GM18868 (cell line): ENCODE data around the gene MLC1.

Experiments used
- ATAC-seq: cut with Tn5 transposase; IDR thresholded peaks from one replicate; pipeline ENCODE4 v1.9.1; 2021; ENCODE audit warnings: mild to moderate bottlenecking, moderate library complexity; ENCODE audit not compliant: unreplicated experiment

MLC1 gene

DNA sequence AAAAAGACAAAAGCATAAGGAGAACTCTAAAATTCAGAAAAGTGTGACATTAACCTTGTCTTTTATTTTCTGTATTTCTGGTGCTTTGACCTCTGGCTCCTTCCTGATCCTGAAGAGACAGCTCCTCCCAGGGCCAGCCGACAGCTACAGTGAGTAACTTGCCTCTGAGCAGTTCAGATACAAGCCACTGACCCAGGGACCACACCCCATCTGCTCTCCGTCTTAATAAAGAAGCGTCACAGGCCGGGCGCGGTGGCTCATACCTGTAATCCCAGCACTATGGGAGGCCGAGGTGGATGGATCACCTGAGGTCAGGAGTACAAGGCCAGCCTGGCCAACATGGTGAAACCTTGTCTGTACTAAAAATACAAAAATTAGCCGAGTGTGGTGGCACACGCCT lies 6.5 kb downstream of the MLC1 start:
- ATAC-seq, result no peak

GRCh38 chr22:50078246-50078645 lies 7.0 kb downstream of the MLC1 start:
- ATAC-seq, result no peak

- no peak for ATAC-seq
These were observed 8.3 kb downstream of the MLC1 start for GRCh38 chr22:50076646-50077535.

- ATAC-seq, result no peak
These were observed 10.4 kb downstream of the MLC1 start for GRCh38 chr22:50074551-50075530.

DNA sequence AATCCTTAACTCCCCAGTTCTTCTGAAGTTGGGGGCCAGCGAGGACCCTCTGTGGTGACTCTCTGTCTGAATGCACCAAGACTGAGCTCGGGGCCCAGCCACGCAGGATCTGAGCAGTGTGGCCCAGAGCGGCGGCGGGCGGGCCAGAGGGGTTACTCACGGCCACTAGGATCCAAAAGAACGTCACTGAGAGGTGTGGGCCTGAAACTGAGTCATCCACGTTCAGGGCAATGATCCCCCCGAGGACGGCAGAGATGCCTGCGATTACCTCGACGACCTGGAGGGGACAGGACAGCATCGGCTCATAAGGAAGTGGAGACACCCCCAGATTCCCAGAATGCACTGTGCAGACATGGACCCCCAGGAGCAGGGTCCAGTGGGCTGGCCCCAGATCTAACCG lies 11.2 kb downstream of the MLC1 start:
- ATAC-seq, result no peak

DNA sequence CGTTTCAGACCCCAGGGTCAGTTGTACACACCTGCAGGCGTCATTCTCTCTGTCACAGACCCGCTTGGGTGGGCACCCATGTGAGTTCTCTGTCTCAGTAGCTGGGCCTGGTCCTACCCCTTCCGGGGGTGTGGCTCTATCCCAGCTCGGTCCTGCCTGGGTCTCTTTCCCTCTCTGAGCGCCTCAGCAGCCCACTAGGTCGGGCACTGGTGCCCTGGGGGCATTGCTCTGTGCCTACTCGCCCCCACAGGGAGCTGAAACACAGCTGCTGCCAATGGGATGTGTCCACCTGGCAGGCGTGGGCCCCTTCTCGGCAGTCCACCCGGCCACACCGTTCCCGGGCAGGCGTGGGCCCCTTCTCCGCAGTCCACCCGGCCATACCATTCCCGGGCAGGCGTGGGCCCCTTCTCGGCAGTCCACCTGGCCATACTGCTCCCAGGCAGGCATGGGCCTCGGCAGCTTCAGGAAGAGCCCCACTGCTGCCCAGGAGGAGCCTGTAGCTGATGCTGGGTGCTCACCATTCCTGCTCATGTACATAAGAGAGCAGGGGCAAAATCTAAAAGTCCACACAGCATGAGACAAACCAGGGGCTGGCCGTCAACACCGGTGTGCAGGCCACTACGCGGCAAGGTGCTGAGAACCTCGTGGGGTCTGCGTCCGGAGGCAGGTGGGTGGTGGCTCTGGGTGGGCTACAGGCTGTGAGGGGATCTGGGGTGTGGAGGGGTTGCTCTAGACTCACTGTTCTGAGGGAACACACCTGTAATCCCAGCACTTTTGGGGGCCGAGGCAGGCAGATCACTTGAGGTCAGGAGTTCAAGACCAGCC lies 12.3 kb downstream of the MLC1 start:
- ATAC-seq, result no peak

- ATAC-seq, result no peak
These were observed 13.1 kb downstream of the MLC1 start for GRCh38 chr22:50072167-50072555.

DNA sequence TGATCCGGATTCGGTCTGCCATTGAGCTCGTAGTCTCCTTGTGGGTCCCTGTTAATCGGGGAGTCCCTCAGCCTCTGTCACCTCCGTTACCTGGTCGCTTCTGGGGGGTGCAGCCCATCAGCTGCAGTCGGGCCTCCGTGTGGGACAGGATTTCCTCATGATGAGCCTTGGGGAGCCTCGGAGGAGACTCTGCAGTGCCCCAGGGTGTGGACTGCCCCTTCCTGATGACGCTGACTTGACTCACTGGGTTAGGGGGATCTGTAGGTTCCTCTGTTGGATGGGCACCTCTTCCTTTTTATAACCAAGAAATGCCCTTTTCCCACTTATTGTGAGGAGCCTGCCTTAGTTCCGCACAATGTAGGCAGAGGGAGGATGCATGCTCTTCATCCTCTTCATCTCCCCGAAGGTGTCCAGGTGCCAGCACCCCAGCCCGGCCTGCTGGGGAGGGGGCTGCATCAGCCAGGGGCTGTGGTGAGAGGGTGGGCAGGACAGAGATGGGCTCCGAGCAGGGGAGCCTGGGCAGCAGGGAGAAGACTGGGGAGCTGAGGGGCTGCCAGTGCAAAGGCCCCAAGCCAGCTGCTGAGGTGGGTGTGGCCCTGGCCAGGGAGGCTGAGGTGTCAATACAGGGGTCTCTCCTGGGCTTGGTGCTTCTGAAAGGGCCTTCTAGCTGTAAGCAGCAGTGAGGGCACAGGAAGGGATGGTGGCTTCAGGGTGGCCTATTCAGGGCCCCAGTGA lies 13.6 kb downstream of the MLC1 start:
- no peak for ATAC-seq

DNA sequence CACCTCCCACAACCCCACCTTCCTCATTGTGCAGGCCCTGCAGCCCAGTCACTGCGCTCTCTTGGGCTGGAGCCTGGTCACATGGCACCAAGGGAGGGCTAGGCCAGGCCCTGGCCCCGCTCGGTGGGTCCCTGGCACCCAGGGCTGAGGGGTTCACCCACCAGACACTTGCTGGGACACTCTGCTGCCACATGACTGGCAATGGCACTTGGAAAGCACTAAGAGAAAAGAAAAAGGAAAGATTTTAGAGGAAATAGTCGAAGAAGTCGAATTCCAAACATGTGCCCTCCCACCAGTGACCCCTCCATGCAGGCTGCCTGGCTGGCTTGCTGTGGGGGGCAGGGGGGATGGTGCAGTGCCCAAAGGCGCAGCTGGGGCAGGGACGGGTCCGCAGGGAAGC lies 14.9 kb downstream of the MLC1 start:
- no peak for ATAC-seq

- no peak for ATAC-seq
These were observed 17.1 kb downstream of the MLC1 start for GRCh38 chr22:50068096-50068495.

- ATAC-seq, result no peak
These were observed 18.0 kb downstream of the MLC1 start for GRCh38 chr22:50067244-50067643.

- ATAC-seq, result no peak
These were observed 20.8 kb downstream of the MLC1 start for GRCh38 chr22:50064453-50064852.

DNA sequence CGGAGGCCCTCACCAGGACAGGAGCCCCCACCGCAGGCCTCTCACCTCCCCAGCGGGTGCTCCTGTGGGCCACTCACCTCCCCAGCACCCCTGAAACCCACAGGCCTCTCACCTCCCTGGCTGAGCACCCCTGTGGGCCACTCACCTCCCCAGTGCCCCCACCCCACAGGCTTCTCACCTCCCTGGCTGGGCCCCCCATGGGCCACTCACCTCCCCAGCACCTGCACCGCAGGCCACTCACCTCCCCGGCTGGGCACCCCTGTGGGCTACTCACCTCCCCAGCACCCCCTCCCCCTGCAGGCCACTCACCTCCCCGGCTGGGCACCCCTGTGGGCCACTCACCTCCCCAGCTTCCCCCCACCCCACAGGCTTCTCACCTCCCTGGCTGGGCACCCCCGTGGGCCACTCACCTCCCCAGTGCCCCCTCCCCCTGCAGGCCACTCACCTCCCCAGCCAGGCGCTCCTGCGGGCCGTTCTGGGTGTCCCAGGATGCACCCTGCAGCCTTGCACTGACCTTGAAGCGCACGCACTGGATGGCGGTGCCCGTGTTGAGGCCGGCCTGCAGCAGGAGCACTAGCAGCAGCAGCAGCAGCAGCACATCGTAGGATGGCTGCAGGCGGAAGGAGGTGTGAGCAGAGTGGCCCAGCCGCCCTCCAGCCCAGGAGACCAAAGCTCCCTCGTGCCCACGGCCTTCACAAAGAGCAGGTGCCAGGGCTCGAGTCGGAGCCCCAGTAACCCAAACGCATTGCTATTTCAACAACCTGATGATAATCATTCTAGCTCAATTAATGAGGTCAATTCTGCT lies 21.4 kb downstream of the MLC1 start:
- no peak for ATAC-seq

DNA sequence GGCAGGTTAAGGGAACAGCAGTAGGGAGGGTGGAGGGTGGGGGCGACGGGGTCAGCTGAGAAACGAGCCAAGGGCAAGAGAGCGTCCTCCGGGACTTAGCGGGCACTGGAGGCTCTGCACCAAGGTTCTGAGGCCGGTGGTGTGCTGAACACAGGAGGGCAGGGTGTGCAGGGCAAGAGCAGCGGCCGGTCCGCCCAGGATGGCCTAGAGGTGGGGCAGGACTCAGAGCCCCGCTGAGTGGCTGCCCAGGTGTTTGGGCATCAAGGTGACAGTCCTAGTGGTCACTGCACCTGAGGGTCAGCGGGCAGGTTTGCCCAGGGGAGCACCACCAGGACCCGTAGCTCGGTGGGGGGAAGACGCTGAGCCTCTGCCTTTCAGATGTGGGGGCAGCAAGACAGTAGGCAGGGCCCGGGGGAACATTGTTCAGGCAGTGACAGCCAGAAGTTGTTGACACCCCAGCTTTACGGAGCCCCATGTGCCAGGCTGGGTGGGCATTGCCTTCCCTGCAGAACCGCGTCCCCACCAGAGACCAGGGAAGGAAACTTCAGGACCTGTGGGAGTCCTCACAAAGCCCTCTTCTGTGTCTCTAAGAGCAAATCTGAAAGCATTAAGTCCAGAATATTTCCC lies 22.6 kb downstream of the MLC1 start:
- no peak for ATAC-seq

DNA sequence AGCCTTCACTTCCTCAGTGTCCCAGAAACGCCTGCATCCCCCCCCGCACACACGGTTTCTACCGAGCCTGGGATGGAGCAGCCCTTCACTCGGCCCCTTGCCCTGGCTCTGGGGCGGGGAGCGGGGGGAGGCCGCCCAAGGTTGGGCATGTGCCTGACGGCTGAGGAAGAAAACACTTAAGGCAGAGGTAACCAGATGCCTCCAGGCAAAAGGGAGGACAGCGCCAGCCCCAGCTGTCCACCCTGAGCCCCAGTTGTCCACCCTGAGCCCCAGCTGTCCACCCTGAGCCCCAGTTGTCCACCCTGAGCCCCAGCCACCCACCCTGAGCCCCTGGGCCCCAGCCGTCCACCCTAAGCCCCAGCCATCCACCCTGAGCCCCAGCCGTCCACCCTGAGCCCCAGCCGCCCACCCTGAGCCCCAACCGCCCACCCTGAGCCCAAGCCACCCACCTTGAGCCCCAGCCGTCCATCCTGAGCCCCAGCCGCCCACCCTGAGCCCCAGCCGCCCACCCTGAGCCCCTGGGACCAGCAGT lies 23.3 kb downstream of the MLC1 start:
- ATAC-seq, result no peak

DNA sequence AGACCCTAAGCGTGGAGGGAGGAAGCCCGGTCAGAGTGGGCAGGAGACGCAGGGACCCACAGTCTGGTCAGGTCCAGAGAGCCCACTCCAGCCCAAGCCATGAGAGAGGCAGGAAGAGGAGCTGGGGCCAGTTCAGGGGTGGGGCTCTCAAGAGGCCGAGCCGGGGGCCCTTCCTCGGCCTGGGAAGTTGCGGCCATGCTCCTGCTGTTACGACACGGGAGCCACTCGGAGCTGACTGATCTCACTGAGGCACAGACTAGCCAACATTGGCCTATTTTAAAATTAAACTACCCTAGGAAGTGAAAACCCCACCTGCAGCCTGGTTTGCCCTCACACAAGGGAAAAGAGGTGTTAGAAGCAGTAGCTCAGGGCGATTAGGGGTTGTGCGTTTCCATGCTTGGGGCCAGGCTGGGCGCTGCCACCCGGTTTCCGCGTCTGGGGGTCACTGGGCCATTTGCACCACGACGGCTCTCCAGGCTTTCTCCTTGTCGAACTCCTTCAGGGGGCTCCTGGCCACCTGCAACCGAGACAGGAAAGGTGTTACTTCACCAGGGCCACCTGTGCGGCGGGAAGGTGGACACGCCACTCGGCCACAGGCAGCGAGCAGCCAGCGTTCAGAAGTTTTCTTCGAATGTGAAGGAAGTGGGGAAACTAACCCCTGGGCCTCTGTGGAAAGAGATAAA lies 23.9 kb downstream of the MLC1 start:
- no peak for ATAC-seq

DNA sequence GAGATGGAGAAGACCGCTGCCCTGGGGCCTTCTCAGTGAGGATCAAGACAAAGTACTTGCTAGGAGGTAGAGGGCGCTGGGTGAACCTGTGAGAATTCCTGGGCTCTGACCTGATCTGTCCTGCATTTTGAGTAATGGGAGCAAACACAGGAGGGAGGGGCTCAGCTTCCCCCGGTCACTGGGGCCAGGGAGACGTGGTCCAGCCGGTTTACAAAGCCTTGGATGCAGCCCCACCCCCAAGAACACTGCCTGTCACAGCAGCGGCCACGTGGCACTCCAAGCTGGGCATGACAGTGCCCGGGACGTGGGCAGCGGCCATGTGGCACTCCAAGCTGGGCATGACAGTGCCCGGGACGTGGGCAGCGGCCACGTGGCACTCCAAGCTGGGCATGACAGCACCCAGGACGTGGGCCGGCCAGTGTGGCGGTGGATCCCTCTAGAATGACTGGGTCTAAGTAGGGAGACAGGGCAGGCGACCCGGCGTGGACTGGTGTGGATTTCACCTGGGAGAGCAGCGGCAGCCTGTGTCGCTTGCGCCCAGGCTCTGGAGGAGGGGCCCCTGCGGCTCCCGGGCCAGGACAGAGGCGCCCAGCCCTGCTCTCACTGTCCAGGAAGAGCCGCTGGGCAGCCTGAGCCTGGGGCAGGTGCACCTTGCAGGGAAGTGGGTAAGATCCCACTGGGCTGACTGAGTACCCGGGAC lies 24.6 kb downstream of the MLC1 start:
- ATAC-seq, result no peak

GRCh38 chr22:50059881-50060262 lies 25.4 kb downstream of the MLC1 start:
- no peak for ATAC-seq
